DOHH2 (cell line): ENCODE results near the gene SSNA1.

ENCODE experiments used
- H3F3A ChIP-seq: fragments of 200-600 bp; sonication (generic), shearing (Covaris generic); 2 replicates; pipeline ENCODE4 v1.6.0; 2016; ENCODE audit warnings: antibody characterized with exemption, mild to moderate bottlenecking; ENCODE audit not compliant: control insufficient read depth, insufficient read depth
- H3K27ac ChIP-seq: fragments of 200-600 bp; sonication (generic); 2 replicates; pipeline ENCODE4 v1.5.1; 2014; ENCODE audit warnings: low read depth, mild to moderate bottlenecking, low read length, moderate library complexity
- H3K27me3 ChIP-seq: fragments of 200-600 bp; sonication (generic); 2 replicates; pipeline ENCODE4 v1.6.1; 2014; ENCODE audit warnings: mild to moderate bottlenecking, low read length, mixed read lengths; ENCODE audit not compliant: control insufficient read depth
- H3K36me3 ChIP-seq: fragments of 200-600 bp; sonication (generic); 2 replicates; pipeline ENCODE4 v1.6.1; 2014; ENCODE audit warnings: mild to moderate bottlenecking, low read length, moderate library complexity, mixed read lengths; ENCODE audit not compliant: control insufficient read depth
- H3K4me1 ChIP-seq: fragments of 200-600 bp; sonication (generic); 2 replicates; pipeline ENCODE4 v1.6.1; 2014; ENCODE audit warnings: mild to moderate bottlenecking, low read length, mixed read lengths; ENCODE audit not compliant: control insufficient read depth
- H3K4me2 ChIP-seq: fragments of 200-600 bp; sonication (generic); 2 replicates; pipeline ENCODE4 v1.6.0; 2014; ENCODE audit warnings: mild to moderate bottlenecking, low read length, moderate library complexity
- H3K4me3 ChIP-seq: fragments of 200-600 bp; sonication (generic); 2 replicates; pipeline ENCODE4 v1.5.1; 2014; ENCODE audit warnings: mild to moderate bottlenecking, low read length, mixed read lengths
- H3K79me2 ChIP-seq: fragments of 200-600 bp; sonication (generic); 2 replicates; pipeline ENCODE4 v1.6.1; 2014; ENCODE audit warnings: mild to moderate bottlenecking, low read length, mixed read lengths; ENCODE audit not compliant: control insufficient read depth
- H3K9me2 ChIP-seq: fragments of 200-600 bp; sonication (generic); replicated peaks from 2 replicates; pipeline ENCODE4 v1.6.1; 2014; ENCODE audit warnings: mild to moderate bottlenecking, low read length, mixed read lengths; ENCODE audit not compliant: control insufficient read depth
- H3K9me3 ChIP-seq: fragments of 200-600 bp; sonication (generic); 2 replicates; pipeline ENCODE4 v1.6.1; 2014; ENCODE audit warnings: antibody characterized with exemption, low read length, mixed read lengths; ENCODE audit not compliant: control insufficient read depth, insufficient read depth
- H4K20me1 ChIP-seq: fragments of 200-600 bp; sonication (generic); 2 replicates; pipeline ENCODE4 v1.6.0; 2014; ENCODE audit warnings: low read depth, mild to moderate bottlenecking, antibody characterized with exemption, low read length, moderate library complexity; ENCODE audit not compliant: control insufficient read depth, insufficient read depth
- CTCF ChIP-seq: fragments of 200-600 bp; sonication (generic); IDR thresholded peaks from one replicate; pipeline ENCODE4 v1.5.1; 2014; ENCODE audit warnings: antibody characterized with exemption, mild to moderate bottlenecking, low read depth, low read length; ENCODE audit not compliant: poor library complexity, severe bottlenecking
- EZH2phosphoT487 ChIP-seq: fragments of 200-600 bp; sonication (generic); IDR thresholded peaks from 2 replicates; pipeline ENCODE4 v1.6.1; 2017; ENCODE audit warnings: borderline replicate concordance, mild to moderate bottlenecking, antibody characterized with exemption, low read length, moderate library complexity, mixed read lengths

SSNA1 gene

GRCh38 chr9:137171149-137171900 lies 17.2 kb upstream of the SSNA1 start:
- no peak overlapping the region for H3K27ac ChIP-seq
- no peak overlapping the region for H3K4me2 ChIP-seq
- no peak overlapping the region for H3K4me3 ChIP-seq
- H3K27me3 ChIP-seq, result peaks cover 44% of the 10 kb centered on the region
- no peaks in the 10 kb centered on the region for H3K9me2 ChIP-seq
- no peak for TF ChIP-seq CTCF
- no peak for TF ChIP-seq EZH2phosphoT487
- H3K79me2 ChIP-seq, result no peaks in the 10 kb centered on the region
- peaks cover 5% of the 10 kb centered on the region for H3F3A ChIP-seq
- no peaks in the 10 kb centered on the region for H3K36me3 ChIP-seq
- H3K4me1 ChIP-seq, result peaks cover 35% of the 10 kb centered on the region
- H4K20me1 ChIP-seq, result peaks cover 5% of the 10 kb centered on the region; the same call in 1 of the 2 replicates
- H3K9me3 ChIP-seq, result no peaks in the 10 kb centered on the region

- Histone ChIP-seq H3K9me3 (no peaks in the 10 kb centered on the region), H3K79me2 (no peaks in the 10 kb centered on the region), H3K27me3 (peaks cover 27% of the 10 kb centered on the region), H3K27ac (no peak overlapping the region), H3K4me3 (no peak overlapping the region), H3F3A (peaks cover 7% of the 10 kb centered on the region), H3K9me2 (no peaks in the 10 kb centered on the region), H3K4me2 (no peak overlapping the region), H3K4me1 (peaks cover 35% of the 10 kb centered on the region), H3K36me3 (no peaks in the 10 kb centered on the region; the same call in 1 of the 2 replicates), H4K20me1 (peaks cover 5% of the 10 kb centered on the region; the same call in 1 of the 2 replicates)
- TF ChIP-seq EZH2phosphoT487, result no peak
- no peak for TF ChIP-seq CTCF
Measured at GRCh38 chr9:137172901-137173795, 15.3 kb upstream of the SSNA1 start.

GRCh38 chr9:137173796-137174664 lies 14.4 kb upstream of the SSNA1 start:
- Histone ChIP-seq H4K20me1 (peaks cover 5% of the 10 kb centered on the region; the same call in 1 of the 2 replicates), H3K4me3 (no peak overlapping the region), H3K4me1 (peaks cover 29% of the 10 kb centered on the region), H3K9me3 (no peaks in the 10 kb centered on the region), H3K9me2 (no peaks in the 10 kb centered on the region), H3K27ac (no peak overlapping the region), H3K27me3 (peaks cover 20% of the 10 kb centered on the region), H3K36me3 (no peaks in the 10 kb centered on the region; the same call in 1 of the 2 replicates), H3K4me2 (no peak overlapping the region), H3F3A (peaks cover 7% of the 10 kb centered on the region), H3K79me2 (no peaks in the 10 kb centered on the region)
- TF ChIP-seq CTCF (no peak), EZH2phosphoT487 (no peak)
